H7 (cell line): ENCODE data around the gene LAX1. TPM values are rescaled to one million over a fixed set of nuclear protein-coding genes. Genes with fewer than 3 reads are reported as not detected.
"Not testable (repeated sequence)": the region's sequence is repeated elsewhere in the genome, so short reads cannot be mapped to it uniquely, and the experiment has no call there.

Experiments used
- DNase-seq: peaks from one replicate; pipeline ENCODE4 v3.0.0; 2012
- H3K27me3 ChIP-seq: 2 replicates; pipeline ENCODE4 v1.6.0; 2011; ENCODE audit warnings: mild to moderate bottlenecking, low read length; ENCODE audit not compliant: control insufficient read depth, insufficient read depth
- H3K36me3 ChIP-seq: replicated peaks from 2 replicates; pipeline ENCODE4 v1.5.1; 2011; ENCODE audit warnings: low read length; ENCODE audit not compliant: control insufficient read depth, insufficient read depth
- H3K4me3 ChIP-seq: 2 replicates; pipeline ENCODE4 v1.5.1; 2011; ENCODE audit warnings: low read depth, mild to moderate bottlenecking, control low read depth, low read length, moderate library complexity; ENCODE audit not compliant: insufficient read depth
- total RNA-seq: library from RNA; depleted of rRNA; stranded (reverse); fragments of >200 nt; shearing (Covaris generic); gene quantifications from 2 replicates; pipeline ENCODE4 v1.2.3, GENCODE V29; 2014

LAX1 gene
- total RNA-seq, 1 experiment from 2014 or later = not detected

- no peaks in the 10 kb centered on the region for H3K27me3 ChIP-seq
- H3K36me3 ChIP-seq = no peaks in the 10 kb centered on the region
- DNase-seq = no peak
- no peak overlapping the region for H3K4me3 ChIP-seq
Measured at GRCh38 chr1:203789966-203790365, 25.0 kb downstream of the LAX1 start.

GRCh38 chr1:203791498-203791897, 26.5 kb downstream of the LAX1 start:
- no peak for DNase-seq
- no peaks in the 10 kb centered on the region for H3K27me3 ChIP-seq
- H3K4me3 ChIP-seq = no peak overlapping the region

DNA sequence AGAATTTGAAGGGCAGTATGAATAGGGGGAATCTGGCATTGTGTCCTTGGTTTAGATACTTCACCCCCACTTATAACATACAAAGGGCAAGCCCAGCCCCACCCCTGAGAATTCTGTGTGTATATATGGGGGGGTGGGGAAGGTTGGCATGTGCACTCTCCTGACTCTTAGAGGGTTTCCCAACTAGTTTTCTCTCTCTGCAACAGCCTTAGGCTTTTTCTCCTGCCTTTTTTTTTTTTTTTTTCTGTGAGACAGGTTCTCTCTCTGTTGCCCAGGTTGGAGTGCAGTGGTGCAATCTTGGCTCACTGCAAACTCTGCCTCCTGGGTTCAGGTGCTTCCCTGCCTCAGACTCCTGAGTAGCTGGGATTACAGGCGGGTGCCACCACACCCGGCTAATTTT, 27.5 kb downstream of the LAX1 start:
- 0 out of 2 replicates have a peak, but pooled peaks cover 2% of the 10 kb centered on the region for H3K36me3 ChIP-seq
- no peak overlapping the region for H3K4me3 ChIP-seq
- H3K27me3 ChIP-seq = no peaks in the 10 kb centered on the region
- DNase-seq = no peak

More at GRCh38 chr1:203791498-203791897, 26.5 kb downstream of the LAX1 start:
- H3K36me3 ChIP-seq = no peaks in the 10 kb centered on the region

- H3K4me3 ChIP-seq, H3K36me3 ChIP-seq, H3K27me3 ChIP-seq, DNase-seq: not testable (repeated sequence)
Measured at GRCh38 chr1:203793561-203793960, 28.6 kb downstream of the LAX1 start.

- no peaks in the 10 kb centered on the region for H3K27me3 ChIP-seq
- H3K36me3 ChIP-seq = peaks cover 10% of the 10 kb centered on the region
- no peak for DNase-seq
- H3K4me3 ChIP-seq = peak overlapping the region; percentile 81
Measured at GRCh38 chr1:203794764-203795440, 29.9 kb downstream of the LAX1 start.

- Histone ChIP-seq H3K27me3 (no peaks in the 10 kb centered on the region), H3K36me3 (peaks cover 10% of the 10 kb centered on the region), H3K4me3 (peak within 1 kb of the TSS; percentile 81)
- DNase-seq = peak; percentile 93
Measured at GRCh38 chr1:203795441-203796235, 30.7 kb downstream of the LAX1 start, which contains the start of the genes ZBED6 and ZC3H11A. ZBED6 (plus strand) TSS chr1:203795623; CDS start chr1:203797523, 1,900 bp downstream. ZC3H11A (plus strand) TSS chr1:203795623; CDS start chr1:203817071, 21,448 bp downstream.

DNA sequence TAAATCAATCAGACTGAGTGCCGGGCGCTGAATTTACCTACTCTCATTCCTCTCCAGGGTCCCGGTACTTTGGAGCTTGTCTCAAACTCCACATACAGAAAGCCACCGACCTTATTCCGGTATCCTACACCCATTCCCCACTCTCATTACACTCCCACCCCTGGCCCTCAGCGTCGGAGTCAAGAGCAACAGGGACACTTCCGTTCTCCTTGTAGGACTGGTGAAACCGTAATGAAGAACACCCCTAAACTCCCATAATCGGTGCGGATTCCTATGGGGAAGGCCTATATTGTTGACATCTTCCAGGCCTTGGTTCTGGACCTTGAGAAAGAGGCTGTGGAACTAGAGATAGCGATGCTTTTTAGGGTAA, 31.2 kb downstream of the LAX1 start:
- peak; percentile 29 for DNase-seq
- peak overlapping the region; percentile 81 for H3K4me3 ChIP-seq

GRCh38 chr1:203797216-203797615, 32.2 kb downstream of the LAX1 start:
- peaks cover 10% of the 10 kb centered on the region for H3K36me3 ChIP-seq

More for the DNA sequence above, 31.2 kb downstream of the LAX1 start:
- Histone ChIP-seq H3K36me3 (peaks cover 10% of the 10 kb centered on the region), H3K27me3 (no peaks in the 10 kb centered on the region)

DNA sequence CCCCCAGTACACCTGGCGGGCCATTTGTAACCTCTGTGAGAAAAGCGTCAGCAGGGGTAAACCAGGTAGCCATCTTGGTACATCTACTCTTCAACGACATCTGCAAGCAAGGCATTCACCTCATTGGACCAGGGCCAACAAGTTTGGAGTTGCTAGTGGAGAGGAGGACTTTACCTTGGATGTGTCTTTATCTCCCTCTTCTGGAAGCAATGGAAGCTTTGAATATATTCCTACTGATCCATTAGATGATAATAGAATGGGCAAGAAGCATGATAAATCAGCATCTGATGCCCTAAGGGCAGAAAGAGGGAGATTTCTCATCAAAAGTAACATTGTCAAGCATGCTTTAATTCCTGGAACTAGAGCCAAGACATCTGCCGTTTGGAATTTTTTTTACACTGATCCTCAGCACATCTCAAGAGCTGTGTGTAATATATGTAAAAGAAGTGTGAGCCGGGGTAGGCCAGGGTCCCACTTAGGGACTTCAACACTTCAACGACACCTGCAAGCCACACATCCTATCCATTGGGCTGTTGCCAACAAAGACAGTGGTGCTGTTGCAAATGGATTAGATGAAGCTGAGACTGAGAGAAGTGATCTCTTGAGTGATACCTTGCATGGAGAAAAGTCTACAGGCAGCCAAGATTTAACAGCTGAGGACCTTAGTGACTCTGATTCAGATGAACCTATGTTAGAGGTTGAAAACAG, 33.1 kb downstream of the LAX1 start:
- no peak for DNase-seq
- no peak overlapping the region for H3K4me3 ChIP-seq

More at GRCh38 chr1:203797216-203797615, 32.2 kb downstream of the LAX1 start:
- Histone ChIP-seq H3K27me3 (no peaks in the 10 kb centered on the region), H3K4me3 (no peak overlapping the region)
- DNase-seq = no peak

GRCh38 chr1:203799157-203799556, 34.2 kb downstream of the LAX1 start:
- no peak overlapping the region for H3K4me3 ChIP-seq
- H3K27me3 ChIP-seq = no peaks in the 10 kb centered on the region
- no peak for DNase-seq
- H3K36me3 ChIP-seq = peaks cover 10% of the 10 kb centered on the region

More for the DNA sequence above, 33.1 kb downstream of the LAX1 start:
- Histone ChIP-seq H3K27me3 (no peaks in the 10 kb centered on the region), H3K36me3 (peaks cover 10% of the 10 kb centered on the region)

DNA sequence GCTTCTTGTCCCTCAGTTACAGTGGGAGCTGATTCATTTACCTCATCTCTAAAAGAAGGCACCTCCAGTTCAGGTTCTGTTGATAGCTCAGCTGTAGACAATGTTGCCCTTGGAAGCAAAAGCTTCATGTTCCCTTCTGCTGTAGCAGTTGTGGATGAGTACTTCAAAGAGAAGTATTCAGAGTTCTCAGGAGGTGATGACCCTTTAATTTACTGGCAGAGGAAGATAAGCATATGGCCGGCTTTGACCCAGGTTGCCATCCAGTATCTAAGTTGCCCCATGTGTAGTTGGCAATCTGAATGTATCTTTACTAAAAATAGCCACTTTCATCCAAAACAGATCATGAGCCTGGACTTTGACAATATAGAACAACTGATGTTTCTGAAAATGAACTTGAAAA, 35.0 kb downstream of the LAX1 start:
- no peak for DNase-seq
- Histone ChIP-seq H3K27me3 (no peaks in the 10 kb centered on the region), H3K4me3 (no peak overlapping the region), H3K36me3 (peaks cover 10% of the 10 kb centered on the region)

DNA sequence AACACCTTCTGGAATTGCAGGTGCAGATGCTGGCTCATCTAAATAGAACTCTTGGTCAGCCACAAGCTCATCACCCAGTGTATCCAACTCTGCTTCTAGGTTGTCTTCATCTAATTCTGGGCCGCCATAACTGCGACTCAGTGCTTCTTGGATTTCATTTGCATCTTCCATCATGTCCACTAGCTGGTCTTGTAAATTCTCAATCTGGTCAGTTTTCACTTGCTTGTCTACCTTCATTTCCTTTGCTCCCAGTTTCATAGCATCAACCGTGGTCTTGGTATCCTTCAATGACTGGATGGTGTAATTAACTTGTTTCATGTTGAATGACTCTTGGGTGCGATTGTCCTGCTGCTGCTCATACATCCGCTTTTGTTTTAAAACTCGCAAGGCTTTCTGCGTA, 40.7 kb downstream of the LAX1 start:
- H3K27me3 ChIP-seq = no peaks in the 10 kb centered on the region
- DNase-seq = no peak
- H3K4me3 ChIP-seq = no peak overlapping the region
- H3K36me3 ChIP-seq = peaks cover 3% of the 10 kb centered on the region

DNA sequence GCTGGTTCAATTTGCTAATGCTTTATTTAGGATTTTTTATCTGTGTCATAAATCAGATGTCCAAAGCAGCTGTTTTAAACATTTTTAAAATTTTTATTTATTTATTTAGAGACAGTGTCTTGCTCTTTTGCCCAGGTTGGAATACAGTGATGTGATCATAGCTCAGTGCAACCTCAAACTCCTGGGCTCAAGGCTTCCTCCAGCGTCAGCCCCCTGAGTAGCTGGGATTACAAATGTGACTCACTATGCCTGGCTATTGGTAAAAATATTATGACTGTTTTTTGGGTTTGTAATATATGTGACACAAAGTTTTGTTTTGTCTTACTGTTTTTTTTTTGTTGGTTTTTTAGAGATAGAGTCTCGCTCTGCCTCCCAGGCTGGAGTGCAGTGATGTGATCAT, 42.2 kb downstream of the LAX1 start:
- H3K27me3 ChIP-seq = no peaks in the 10 kb centered on the region
- peaks cover 3% of the 10 kb centered on the region for H3K36me3 ChIP-seq
- no peak for DNase-seq
- H3K4me3 ChIP-seq = no peak overlapping the region

DNA sequence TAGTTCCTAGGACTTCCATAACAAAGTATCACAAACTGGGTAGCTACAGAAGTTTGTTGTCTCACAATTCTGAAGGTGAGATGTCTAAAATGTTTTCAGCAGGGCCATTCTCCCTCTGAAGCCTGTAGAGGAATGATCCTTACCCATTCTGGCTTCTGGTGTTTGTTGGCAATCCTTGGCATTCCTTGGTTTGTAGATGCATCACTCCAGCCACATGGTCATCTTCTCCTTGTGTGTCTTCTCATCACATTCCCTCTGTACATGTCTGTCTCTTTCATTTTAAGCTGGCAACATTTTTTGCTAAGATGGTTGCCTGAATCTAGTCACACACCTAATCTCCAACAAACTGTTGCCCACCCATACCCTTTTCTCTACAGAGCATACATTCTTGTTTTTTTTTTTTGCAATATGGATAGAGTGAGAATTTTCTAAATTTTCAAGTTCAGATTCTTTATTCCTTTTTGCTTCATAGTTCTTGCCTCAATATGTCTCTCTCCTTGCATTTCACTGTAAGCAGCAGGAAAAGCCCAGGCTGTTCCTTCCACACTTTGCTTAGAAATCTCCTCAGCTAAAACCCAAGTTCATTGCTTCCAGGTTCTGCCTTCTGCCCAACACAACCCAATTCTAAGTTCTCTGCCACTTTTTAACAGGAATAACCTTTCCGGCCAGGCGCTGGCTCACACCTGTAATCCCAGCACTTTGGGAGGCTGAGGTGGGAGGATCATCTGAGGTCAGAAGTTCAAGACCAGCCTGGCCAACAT, 48.8 kb downstream of the LAX1 start:
- DNase-seq = no peak
- Histone ChIP-seq H3K36me3 (peaks cover 5% of the 10 kb centered on the region), H3K27me3 (no peaks in the 10 kb centered on the region), H3K4me3 (no peak overlapping the region)
